ENCODE measurements around the gene TUBA1C.
"Not testable (repeated sequence)": the region's sequence is repeated elsewhere in the genome, so short reads cannot be mapped to it uniquely, and the experiment has no call there.

TUBA1C gene

GRCh38 chr12:49259452-49259851, 5.4 kb upstream of the TUBA1C start:
- TF ChIP-seq, protein P1, sequence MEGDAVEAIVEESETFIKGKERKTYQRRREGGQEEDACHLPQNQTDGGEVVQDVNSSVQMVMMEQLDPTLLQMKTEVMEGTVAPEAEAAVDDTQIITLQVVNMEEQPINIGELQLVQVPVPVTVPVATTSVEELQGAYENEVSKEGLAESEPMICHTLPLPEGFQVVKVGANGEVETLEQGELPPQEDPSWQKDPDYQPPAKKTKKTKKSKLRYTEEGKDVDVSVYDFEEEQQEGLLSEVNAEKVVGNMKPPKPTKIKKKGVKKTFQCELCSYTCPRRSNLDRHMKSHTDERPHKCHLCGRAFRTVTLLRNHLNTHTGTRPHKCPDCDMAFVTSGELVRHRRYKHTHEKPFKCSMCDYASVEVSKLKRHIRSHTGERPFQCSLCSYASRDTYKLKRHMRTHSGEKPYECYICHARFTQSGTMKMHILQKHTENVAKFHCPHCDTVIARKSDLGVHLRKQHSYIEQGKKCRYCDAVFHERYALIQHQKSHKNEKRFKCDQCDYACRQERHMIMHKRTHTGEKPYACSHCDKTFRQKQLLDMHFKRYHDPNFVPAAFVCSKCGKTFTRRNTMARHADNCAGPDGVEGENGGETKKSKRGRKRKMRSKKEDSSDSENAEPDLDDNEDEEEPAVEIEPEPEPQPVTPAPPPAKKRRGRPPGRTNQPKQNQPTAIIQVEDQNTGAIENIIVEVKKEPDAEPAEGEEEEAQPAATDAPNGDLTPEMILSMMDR (IDR thresholded peaks at IDR 0.05): no peak
- H3K27me3 Mint-ChIP-seq (ENCODE audit: low read depth, poor library complexity): peaks cover 15% of the 10 kb centered on the region
- H3K4me3 Mint-ChIP-seq: no peak overlapping the region
- H3K9me3 Mint-ChIP-seq: peaks cover 4% of the 10 kb centered on the region
- DNase-seq: no peak
- H3K36me3 Mint-ChIP-seq (ENCODE audit: low read depth): no peaks in the 10 kb centered on the region
- H3K4me1 Mint-ChIP-seq: peaks cover 22% of the 10 kb centered on the region
- H3K27ac Mint-ChIP-seq: no peak overlapping the region

- DNase-seq: no peak
- Mint-ChIP-seq H3K9me3 (peaks cover 4% of the 10 kb centered on the region), H3K27me3 (ENCODE audit: low read depth, poor library complexity) (peaks cover 15% of the 10 kb centered on the region), H3K36me3 (ENCODE audit: low read depth) (no peaks in the 10 kb centered on the region), H3K4me3 (no peak overlapping the region), H3K27ac (peak overlapping the region; percentile 90), H3K4me1 (peaks cover 22% of the 10 kb centered on the region)
- TF ChIP-seq, protein P1 (IDR thresholded peaks at IDR 0.05): no peak
Observed at GRCh38 chr12:49260166-49260565, 4.7 kb upstream of the TUBA1C start.

GRCh38 chr12:49260571-49261363, 4.1 kb upstream of the TUBA1C start:
- DNase-seq: no peak
- peaks cover 22% of the 10 kb centered on the region for H3K4me1 Mint-ChIP-seq

DNA sequence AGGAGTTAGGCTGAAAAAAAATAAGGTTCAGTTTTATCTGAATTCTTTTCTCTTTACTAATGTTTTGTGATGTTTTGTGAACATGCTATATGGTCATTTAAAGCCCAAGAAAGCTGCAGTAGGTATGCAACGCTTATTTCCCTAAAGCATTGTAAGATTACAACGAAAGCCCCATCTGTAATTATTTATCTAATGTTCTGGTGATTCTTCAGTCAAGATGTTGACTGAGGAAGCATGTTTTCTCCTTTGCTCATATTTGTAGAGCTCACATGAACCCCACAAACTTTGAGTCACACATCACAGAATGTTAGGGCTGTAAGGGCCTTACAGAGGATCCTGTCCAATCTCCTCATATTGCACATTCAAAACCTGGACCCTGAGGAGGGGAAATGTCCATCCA, 3.2 kb upstream of the TUBA1C start:
- DNase-seq: no peak
- Mint-ChIP-seq H3K27me3 (ENCODE audit: low read depth, poor library complexity) (peaks cover 11% of the 10 kb centered on the region), H3K27ac (no peak overlapping the region), H3K9me3 (peaks cover 4% of the 10 kb centered on the region), H3K4me3 (no peak overlapping the region), H3K4me1 (peaks cover 22% of the 10 kb centered on the region), H3K36me3 (ENCODE audit: low read depth) (peaks cover 5% of the 10 kb centered on the region)
- TF ChIP-seq, protein P1 (IDR thresholded peaks at IDR 0.05): no peak

More at GRCh38 chr12:49260571-49261363, 4.1 kb upstream of the TUBA1C start:
- H3K27me3 Mint-ChIP-seq (ENCODE audit: low read depth, poor library complexity): peaks cover 16% of the 10 kb centered on the region
- no peaks in the 10 kb centered on the region for H3K36me3 Mint-ChIP-seq (ENCODE audit: low read depth)
- H3K27ac Mint-ChIP-seq: no peak overlapping the region
- peaks cover 4% of the 10 kb centered on the region for H3K9me3 Mint-ChIP-seq
- TF ChIP-seq, protein P1 (IDR thresholded peaks at IDR 0.05): no peak
- H3K4me3 Mint-ChIP-seq: no peak overlapping the region

- Mint-ChIP-seq H3K36me3 (ENCODE audit: low read depth) (peaks cover 18% of the 10 kb centered on the region), H3K4me1 (peaks cover 30% of the 10 kb centered on the region), H3K9me3 (peaks cover 4% of the 10 kb centered on the region), H3K27me3 (ENCODE audit: low read depth, poor library complexity) (peaks cover 11% of the 10 kb centered on the region), H3K4me3 (peak overlapping the region; percentile 87), H3K27ac (no peak overlapping the region)
- TF ChIP-seq, protein P1 (IDR thresholded peaks at IDR 0.05): no peak
- DNase-seq: no peak
Observed at GRCh38 chr12:49263400-49263763, 1.5 kb upstream of the TUBA1C start.

DNA sequence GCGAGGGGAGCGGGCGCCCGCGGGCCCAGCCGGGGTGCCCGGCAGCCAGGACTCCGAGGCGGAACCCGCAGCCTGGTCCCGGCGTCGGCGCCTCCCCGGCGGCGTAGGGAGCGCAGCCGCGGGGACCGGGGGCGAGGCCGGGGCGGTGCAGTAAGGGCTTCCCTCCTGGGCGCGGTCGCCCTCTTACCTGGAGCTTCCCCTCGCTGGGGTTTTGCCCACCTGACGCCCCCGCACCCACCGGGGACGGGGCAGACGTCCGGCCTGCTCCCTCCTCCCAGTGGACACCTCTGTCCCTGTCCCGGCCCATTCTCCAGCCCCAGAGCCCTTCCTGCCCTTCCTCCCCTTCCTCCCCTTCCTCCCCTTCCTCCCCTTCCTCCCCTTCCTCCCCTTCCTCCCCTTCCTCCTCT, 413 bp upstream of the TUBA1C start:
- TF ChIP-seq, protein P1 (IDR thresholded peaks at IDR 0.05): no peak
- Mint-ChIP-seq H3K27ac (no peak overlapping the region), H3K36me3 (ENCODE audit: low read depth) (peaks cover 29% of the 10 kb centered on the region), H3K9me3 (peaks cover 4% of the 10 kb centered on the region), H3K27me3 (ENCODE audit: low read depth, poor library complexity) (peaks cover 11% of the 10 kb centered on the region), H3K4me1 (peaks cover 32% of the 10 kb centered on the region), H3K4me3 (peak overlapping the region; percentile 87)
- DNase-seq: peak; percentile 47

DNA sequence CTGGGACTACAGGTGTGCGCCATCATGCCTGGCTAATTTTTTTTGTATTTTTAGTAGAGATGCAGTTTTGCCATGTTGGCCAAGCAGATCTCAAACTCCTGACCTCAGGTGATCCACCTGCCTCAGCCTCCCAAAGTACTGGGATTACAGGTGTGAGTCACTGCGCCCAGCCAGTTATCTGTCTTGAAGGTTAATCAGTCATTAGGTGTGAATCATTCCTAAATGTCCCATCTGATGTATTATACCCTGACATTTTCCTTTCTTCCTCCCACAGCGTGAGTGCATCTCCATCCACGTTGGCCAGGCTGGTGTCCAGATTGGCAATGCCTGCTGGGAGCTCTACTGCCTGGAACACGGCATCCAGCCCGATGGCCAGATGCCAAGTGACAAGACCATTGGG, 4.3 kb downstream of the TUBA1C start:
- DNase-seq; H3K9me3 Mint-ChIP-seq; H3K27me3 Mint-ChIP-seq (ENCODE audit: low read depth, poor library complexity); H3K4me3 Mint-ChIP-seq; H3K27ac Mint-ChIP-seq: not testable (repeated sequence)
- Mint-ChIP-seq H3K36me3 (ENCODE audit: low read depth) (peaks cover 59% of the 10 kb centered on the region), H3K4me1 (peaks cover 12% of the 10 kb centered on the region)

Measured in nephron progenitor cell (in vitro differentiated cells).